Neuronal stem cell (in vitro differentiated cells): ENCODE measurements around the gene CTNNA1.

Experiments
- DNase-seq: peaks from one replicate; pipeline ENCODE4 v3.0.0-alpha.2; 2013; ENCODE audit warnings: low spot score
- H2AFZ ChIP-seq: one replicate; pipeline ENCODE4 v1.6.1; 2013; ENCODE audit warnings: mild to moderate bottlenecking, low read length, inconsistent platforms
- H2AK5ac ChIP-seq: 2 replicates; pipeline ENCODE4 v1.6.1; 2013; ENCODE audit warnings: low read depth, mild to moderate bottlenecking, inconsistent platforms, low read length, moderate library complexity, mixed read lengths
- H2BK120ac ChIP-seq: 2 replicates; pipeline ENCODE4 v1.6.1; 2013; ENCODE audit warnings: low read depth, mild to moderate bottlenecking, inconsistent platforms, low read length, moderate library complexity, mixed read lengths
- H2BK12ac ChIP-seq: one replicate; pipeline ENCODE4 v1.6.1; 2013; ENCODE audit warnings: low read length, inconsistent platforms
- H2BK15ac ChIP-seq: 2 replicates; pipeline ENCODE4 v1.6.1; 2013; ENCODE audit warnings: mild to moderate bottlenecking, low read length, inconsistent platforms, mixed read lengths
- H2BK5ac ChIP-seq: one replicate; pipeline ENCODE4 v1.6.1; 2013; ENCODE audit warnings: inconsistent platforms, mild to moderate bottlenecking, low read length, moderate library complexity
- H3K14ac ChIP-seq: one replicate; pipeline ENCODE4 v1.6.1; 2013; ENCODE audit warnings: low read length, inconsistent platforms
- H3K18ac ChIP-seq: 2 replicates; pipeline ENCODE4 v1.6.1; 2013; ENCODE audit warnings: low read length, inconsistent platforms
- H3K23ac ChIP-seq: 2 replicates; pipeline ENCODE4 v1.6.1; 2013; ENCODE audit warnings: low read depth, mild to moderate bottlenecking, mixed read lengths, low read length, inconsistent platforms; ENCODE audit not compliant: poor library complexity
- H3K27ac ChIP-seq: replicated peaks from 3 replicates; pipeline ENCODE4 v1.5.1; 2013; ENCODE audit warnings: low read length, inconsistent platforms
- H3K27me3 ChIP-seq, 3 experiments: 2 replicates each; pipeline ENCODE4 v1.6.1; 2013; ENCODE audit warnings: low read length in 3 of 3, mild to moderate bottlenecking in 2 of 3, inconsistent platforms in 1 of 3, low read depth in 1 of 3, mixed read lengths in 1 of 3, moderate library complexity in 1 of 3; ENCODE audit not compliant: control insufficient read depth in 3 of 3, insufficient read depth in 3 of 3
- H3K36me3 ChIP-seq, 2 donors: replicated peaks in 1 of 2; 2 replicates each; pipeline ENCODE4 v1.6.1; 2013; ENCODE audit warnings: low read length in 2 of 2; ENCODE audit not compliant: control insufficient read depth in 2 of 2, insufficient read depth in 2 of 2
- H3K4ac ChIP-seq: 2 replicates; pipeline ENCODE4 v1.6.1; 2013; ENCODE audit warnings: inconsistent platforms, mild to moderate bottlenecking, low read length, moderate library complexity
- H3K4me1 ChIP-seq, 2 donors: 1 replicate in 1 of 2; 2 replicates in 1 of 2; pipeline ENCODE4 v1.6.1; 2013; ENCODE audit warnings: low read length in 2 of 2, low read depth in 1 of 2; ENCODE audit not compliant: control insufficient read depth in 2 of 2, insufficient read depth in 1 of 2
- H3K4me2 ChIP-seq: one replicate; pipeline ENCODE4 v1.6.1; 2013; ENCODE audit warnings: mild to moderate bottlenecking, low read length, inconsistent platforms; ENCODE audit not compliant: insufficient read depth, poor library complexity, severe bottlenecking
- H3K4me3 ChIP-seq, 2 donors: 2 replicates each; pipeline ENCODE4 v1.5.1; 2013; ENCODE audit warnings: low read length in 2 of 2, mild to moderate bottlenecking in 2 of 2, inconsistent platforms in 1 of 2, moderate library complexity in 1 of 2
- H3K79me1 ChIP-seq: one replicate; pipeline ENCODE4 v1.6.1; 2013; ENCODE audit warnings: low read depth, mild to moderate bottlenecking, inconsistent platforms, low read length, moderate library complexity
- H3K9ac ChIP-seq: one replicate; pipeline ENCODE4 v1.6.1; 2013; ENCODE audit warnings: mild to moderate bottlenecking, low read depth, low read length, inconsistent platforms; ENCODE audit not compliant: poor library complexity
- H3K9me3 ChIP-seq, 2 donors: replicated peaks in 1 of 2; 2 replicates each; pipeline versions ENCODE3 to v1.6.1; 2013; ENCODE audit warnings: low read length in 2 of 2, mild to moderate bottlenecking in 2 of 2, inconsistent platforms in 1 of 2, low read depth in 1 of 2, mixed read lengths in 1 of 2, moderate library complexity in 1 of 2; ENCODE audit not compliant: control insufficient read depth in 2 of 2, insufficient read depth in 1 of 2
- H4K8ac ChIP-seq: one replicate; pipeline ENCODE4 v1.6.1; 2013; ENCODE audit warnings: low read depth, mild to moderate bottlenecking, inconsistent platforms, low read length, moderate library complexity
- H4K91ac ChIP-seq: one replicate; pipeline ENCODE4 v1.6.1; 2013; ENCODE audit warnings: low read length, low read depth, mild to moderate bottlenecking, inconsistent platforms; ENCODE audit not compliant: poor library complexity
- WGBS, 2 donors: extraction: QIAGEN DNeasy Blood & Tissue Kit; methylation state at CpG; one replicate each; pipeline ENCODE4 v1.1.7; 2013; ENCODE audit warnings: missing lambda C conversion rate in 2 of 2, mixed read lengths in 1 of 2; ENCODE audit not compliant: insufficient read length in 2 of 2, insufficient replicate concordance in 1 of 2; ENCODE audit errors: extremely low coverage in 2 of 2; 5-methylcytosine and 5-hydroxymethylcytosine counted together

CTNNA1 gene

GRCh38 chr5:138878437-138879235 lies 125.4 kb downstream of the CTNNA1 start:
- H2BK5ac ChIP-seq = no peak overlapping the region
- H3K23ac ChIP-seq = no peak overlapping the region
- WGBS, 2 donors = no CpG with 5 or more reads among the region's 7 CpGs
- no peak overlapping the region for H2AFZ ChIP-seq
- H2BK12ac ChIP-seq = no peak overlapping the region
- no peaks in the 10 kb centered on the region for H3K27me3 ChIP-seq
- no peak for DNase-seq
- H3K9me3 ChIP-seq = peaks cover 0 to 6% of the 10 kb centered on the region in 2 donors
- H3K14ac ChIP-seq = no peak overlapping the region
- H4K8ac ChIP-seq = no peak overlapping the region
- no peak overlapping the region for H3K4ac ChIP-seq
- no peak overlapping the region for H4K91ac ChIP-seq
- no peak overlapping the region for H3K9ac ChIP-seq
- H2BK120ac ChIP-seq = no peak overlapping the region
- no peak overlapping the region for H3K18ac ChIP-seq
- H3K4me3 ChIP-seq = no peak overlapping the region
- H3K79me1 ChIP-seq = no peaks in the 10 kb centered on the region
- peaks cover 0 to 4% of the 10 kb centered on the region in 2 donors for H3K36me3 ChIP-seq
- no peak overlapping the region for H3K4me2 ChIP-seq
- no peak overlapping the region for H2BK15ac ChIP-seq
- no peak overlapping the region for H2AK5ac ChIP-seq
- H3K4me1 ChIP-seq = peaks cover 8 to 14% of the 10 kb centered on the region in 2 donors
- no peak overlapping the region for H3K27ac ChIP-seq

- H4K91ac ChIP-seq = no peak overlapping the region
- H3K4me3 ChIP-seq = no peak overlapping the region
- no peak overlapping the region for H3K14ac ChIP-seq
- DNase-seq = no peak
- peaks cover 0 to 27% of the 10 kb centered on the region in 2 donors for H3K36me3 ChIP-seq
- H3K18ac ChIP-seq = no peak overlapping the region
- no peaks in the 10 kb centered on the region for H3K9me3 ChIP-seq
- no peak overlapping the region for H3K23ac ChIP-seq
- no peaks in the 10 kb centered on the region for H3K79me1 ChIP-seq
- H2BK12ac ChIP-seq = no peak overlapping the region
- H4K8ac ChIP-seq = no peak overlapping the region
- no peak overlapping the region for H2BK15ac ChIP-seq
- no peaks in the 10 kb centered on the region for H3K27me3 ChIP-seq
- H3K9ac ChIP-seq = no peak overlapping the region
- H3K4me2 ChIP-seq = no peak overlapping the region
- no peak overlapping the region for H3K27ac ChIP-seq
- H2AFZ ChIP-seq = no peak overlapping the region
- peaks cover 0 to 1% of the 10 kb centered on the region in 2 donors for H3K4me1 ChIP-seq
- H2AK5ac ChIP-seq = no peak overlapping the region
- H2BK120ac ChIP-seq = no peak overlapping the region
- no peak overlapping the region for H2BK5ac ChIP-seq
- no peak overlapping the region for H3K4ac ChIP-seq
Measured at GRCh38 chr5:138883211-138883610, 130.0 kb downstream of the CTNNA1 start.

- Histone ChIP-seq H2BK12ac (no peak overlapping the region), H3K4me3 (no peak overlapping the region), H2AFZ (no peak overlapping the region), H3K4me1 (peaks cover 0 to 1% of the 10 kb centered on the region in 2 donors), H3K9me3 (peaks cover 2 to 3% of the 10 kb centered on the region in 2 donors), H3K36me3 (peaks cover 3 to 36% of the 10 kb centered on the region in 2 donors), H2AK5ac (no peak overlapping the region), H4K91ac (no peak overlapping the region), H2BK120ac (no peak overlapping the region), H2BK15ac (no peak overlapping the region), H4K8ac (no peak overlapping the region), H2BK5ac (no peak overlapping the region), H3K27me3 (no peaks in the 10 kb centered on the region), H3K23ac (no peak overlapping the region), H3K27ac (no peak overlapping the region), H3K18ac (no peak overlapping the region), H3K4me2 (no peak overlapping the region), H3K79me1 (no peaks in the 10 kb centered on the region), H3K4ac (no peak overlapping the region), H3K14ac (no peak overlapping the region), H3K9ac (no peak overlapping the region)
- no peak for DNase-seq
- WGBS, 2 donors = no CpG with 5 or more reads among the region's 1 CpG
Measured at GRCh38 chr5:138884094-138884493, 130.9 kb downstream of the CTNNA1 start.

GRCh38 chr5:138884554-138884953 lies 131.3 kb downstream of the CTNNA1 start:
- Histone ChIP-seq H3K9me3 (peaks cover 5 to 7% of the 10 kb centered on the region in 2 donors), H2BK12ac (no peak overlapping the region), H3K27ac (no peak overlapping the region), H4K8ac (no peak overlapping the region), H3K14ac (no peak overlapping the region), H2AFZ (no peak overlapping the region), H3K36me3 (peaks cover 6 to 40% of the 10 kb centered on the region in 2 donors), H3K4me1 (peaks cover 0 to 1% of the 10 kb centered on the region in 2 donors), H3K23ac (no peak overlapping the region), H3K18ac (no peak overlapping the region), H3K27me3 (no peaks in the 10 kb centered on the region), H2BK5ac (no peak overlapping the region), H3K4me2 (no peak overlapping the region), H3K4ac (no peak overlapping the region), H3K79me1 (no peaks in the 10 kb centered on the region), H4K91ac (no peak overlapping the region), H2AK5ac (no peak overlapping the region), H3K9ac (no peak overlapping the region), H3K4me3 (no peak overlapping the region), H2BK15ac (no peak overlapping the region), H2BK120ac (no peak overlapping the region)
- no peak for DNase-seq
